PFSK-1 (cell line): ENCODE data around the gene FURIN.

ENCODE experiments used
- FOXP2 ChIP-seq: optimal IDR thresholded peaks from 2 replicates; pipeline ENCODE3; 2011; ENCODE audit warnings: borderline replicate concordance, control low read depth, inconsistent platforms; ENCODE audit not compliant: insufficient read depth; ENCODE audit errors: extremely low read length, extremely low read depth
- POLR2AphosphoS5 ChIP-seq: IDR thresholded peaks from 2 replicates; pipeline ENCODE4 v1.6.1; 2012; ENCODE audit warnings: low read depth, mild to moderate bottlenecking, control low read depth, low read length, moderate library complexity
- REST ChIP-seq, 2 experiments: IDR thresholded peaks; 2 replicates each; pipeline versions ENCODE4 v1.6.1 to v1.8.0; 2011 to 2012; ENCODE audit warnings: low read depth in 2 of 2, low read length in 2 of 2, control low read depth in 1 of 2, inconsistent platforms in 1 of 2, mild to moderate bottlenecking in 1 of 2, moderate library complexity in 1 of 2; ENCODE audit not compliant: insufficient read depth in 1 of 2
- SIN3A ChIP-seq: IDR thresholded peaks from 2 replicates; pipeline ENCODE4 v1.6.1; 2012; ENCODE audit warnings: mild to moderate bottlenecking, low read length, moderate library complexity, borderline replicate concordance; ENCODE audit not compliant: insufficient read depth
- TAF1 ChIP-seq: IDR thresholded peaks from 2 replicates; pipeline ENCODE4 v1.6.1; 2012; ENCODE audit warnings: low read length, control low read depth, borderline replicate concordance; ENCODE audit not compliant: insufficient read depth

The FURIN gene

GRCh38 chr15:90915808-90916440 is 47.5 kb downstream of the FURIN start:
- TF ChIP-seq SIN3A (no peak), FOXP2 (peak; percentile 17), TAF1 (no peak), POLR2AphosphoS5 (no peak), REST (IDR thresholded peaks at IDR 0.05; ENCODE audit: insufficient read depth in 1 of 2, low read depth in 2 of 2, low read length in 2 of 2) (no peak)

GRCh38 chr15:90916461-90916860 is 48.1 kb downstream of the FURIN start:
- no peak for TF ChIP-seq POLR2AphosphoS5
- no peak for TF ChIP-seq REST (IDR thresholded peaks at IDR 0.05; ENCODE audit: insufficient read depth in 1 of 2, low read depth in 2 of 2, low read length in 2 of 2)
- no peak for TF ChIP-seq TAF1
- no peak for TF ChIP-seq SIN3A
- no peak for TF ChIP-seq FOXP2

- TF ChIP-seq TAF1 (no peak), SIN3A (no peak), POLR2AphosphoS5 (no peak), REST (IDR thresholded peaks at IDR 0.05; ENCODE audit: insufficient read depth in 1 of 2, low read depth in 2 of 2, low read length in 2 of 2) (no peak), FOXP2 (no peak)
Measured at GRCh38 chr15:90917569-90917968, 49.2 kb downstream of the FURIN start.

- TF ChIP-seq POLR2AphosphoS5, result no peak
- no peak for TF ChIP-seq SIN3A
- TF ChIP-seq TAF1, result no peak
- no peak for TF ChIP-seq FOXP2
- TF ChIP-seq REST (IDR thresholded peaks at IDR 0.05; ENCODE audit: insufficient read depth in 1 of 2, low read depth in 2 of 2, low read length in 2 of 2), result no peak
Measured at GRCh38 chr15:90918034-90918788, 49.8 kb downstream of the FURIN start.
